Lower lobe of right lung (tissue), 2 donors: ENCODE measurements around the gene NLGN2. TPM values are rescaled to one million over a fixed set of nuclear protein-coding genes. Genes with fewer than 3 reads are reported as not detected.

ENCODE experiments used
- ATAC-seq, 2 donors: fragments of 200-7000 bp; cut with Tn5 transposase; one replicate each; pipeline ENCODE4 v1.9.1; 2020 to 2022; ENCODE audit warnings: mild to moderate bottlenecking in 2 of 2, moderate library complexity in 2 of 2
- DNase-seq: peaks from one replicate; pipeline ENCODE4 v3.0.0-alpha.2; 2020
- H3K27ac ChIP-seq: fragments of 200-600 bp; one replicate; pipeline ENCODE4 v1.8.0; 2022
- H3K27me3 ChIP-seq: fragments of 200-600 bp; one replicate; pipeline ENCODE4 v1.8.0; 2022; ENCODE audit warnings: low read depth
- H3K36me3 ChIP-seq: fragments of 200-600 bp; one replicate; pipeline ENCODE4 v1.8.0; 2022; ENCODE audit warnings: mild to moderate bottlenecking
- H3K4me1 ChIP-seq: fragments of 200-600 bp; one replicate; pipeline ENCODE4 v1.8.0; 2022
- H3K4me3 ChIP-seq: fragments of 200-600 bp; one replicate; pipeline ENCODE4 v1.8.0; 2022; ENCODE audit warnings: mild to moderate bottlenecking
- H3K9me3 ChIP-seq: fragments of 200-600 bp; one replicate; pipeline ENCODE4 v1.8.0; 2022
- intact Hi-C: fragments of 100-400 bp; cut with DNase I; formaldehyde crosslinking; loops from one replicate; pipeline ENCODE4 v1.11.0; 2022
- total RNA-seq: library from RNA; stranded (reverse); fragmentation: NEBNext Ultra II Directional; extraction: Animal tissue kit (Norgen Biotek cat#: 25700); gene quantifications from one replicate; pipeline ENCODE4 v1.2.1, GENCODE V29; 2021
- TF ChIP-seq, protein P1 (sequence below): fragments of 200-600 bp; IDR thresholded peaks from one replicate; pipeline ENCODE4 v1.8.0; 2022; ENCODE audit warnings: antibody characterized with exemption, mild to moderate bottlenecking
- donor health status: DM: no; HTN: yes; CAD: no; lungs with severe emphysema.

The NLGN2 gene
- total RNA-seq, 1 donor from 2014 or later = 9.5 TPM

DNA sequence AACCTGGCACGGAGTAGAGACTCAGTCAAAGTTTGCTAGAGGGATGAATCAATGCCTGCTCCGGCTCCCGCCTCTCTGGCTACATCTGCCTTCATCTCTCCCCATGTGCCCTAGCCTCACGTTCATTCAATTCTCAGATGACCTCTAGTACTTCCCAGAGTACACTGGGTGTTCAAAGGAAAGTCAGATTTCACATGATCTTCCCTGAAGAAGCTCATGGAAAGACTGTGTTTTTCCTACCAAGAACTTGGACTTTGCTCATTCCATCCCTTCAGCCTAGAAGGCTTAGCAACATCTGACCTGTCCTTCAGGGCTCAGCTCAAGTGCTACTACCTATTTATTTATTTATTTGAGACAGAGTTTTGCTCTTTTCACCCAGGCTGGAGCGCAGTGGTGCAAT is 37.8 kb upstream of the NLGN2 start:
- TF ChIP-seq, protein P1, sequence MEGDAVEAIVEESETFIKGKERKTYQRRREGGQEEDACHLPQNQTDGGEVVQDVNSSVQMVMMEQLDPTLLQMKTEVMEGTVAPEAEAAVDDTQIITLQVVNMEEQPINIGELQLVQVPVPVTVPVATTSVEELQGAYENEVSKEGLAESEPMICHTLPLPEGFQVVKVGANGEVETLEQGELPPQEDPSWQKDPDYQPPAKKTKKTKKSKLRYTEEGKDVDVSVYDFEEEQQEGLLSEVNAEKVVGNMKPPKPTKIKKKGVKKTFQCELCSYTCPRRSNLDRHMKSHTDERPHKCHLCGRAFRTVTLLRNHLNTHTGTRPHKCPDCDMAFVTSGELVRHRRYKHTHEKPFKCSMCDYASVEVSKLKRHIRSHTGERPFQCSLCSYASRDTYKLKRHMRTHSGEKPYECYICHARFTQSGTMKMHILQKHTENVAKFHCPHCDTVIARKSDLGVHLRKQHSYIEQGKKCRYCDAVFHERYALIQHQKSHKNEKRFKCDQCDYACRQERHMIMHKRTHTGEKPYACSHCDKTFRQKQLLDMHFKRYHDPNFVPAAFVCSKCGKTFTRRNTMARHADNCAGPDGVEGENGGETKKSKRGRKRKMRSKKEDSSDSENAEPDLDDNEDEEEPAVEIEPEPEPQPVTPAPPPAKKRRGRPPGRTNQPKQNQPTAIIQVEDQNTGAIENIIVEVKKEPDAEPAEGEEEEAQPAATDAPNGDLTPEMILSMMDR = no peak
- Histone ChIP-seq H3K9me3 (no peaks in the 10 kb centered on the region), H3K4me1 (no peaks in the 10 kb centered on the region), H3K36me3 (no peaks in the 10 kb centered on the region), H3K27ac (no peak overlapping the region), H3K4me3 (no peak overlapping the region), H3K27me3 (no peaks in the 10 kb centered on the region)
- intact Hi-C loops = no loop called here
- DNase-seq = no peak
- ATAC-seq = no peak

- Histone ChIP-seq H3K27ac (no peak overlapping the region), H3K9me3 (no peaks in the 10 kb centered on the region), H3K4me3 (no peak overlapping the region), H3K4me1 (no peaks in the 10 kb centered on the region), H3K27me3 (no peaks in the 10 kb centered on the region), H3K36me3 (no peaks in the 10 kb centered on the region)
- intact Hi-C loops = no loop called here
- DNase-seq (no peak), ATAC-seq (no peak)
- TF ChIP-seq, protein P1 = no peak
These were observed 36.8 kb upstream of the NLGN2 start for GRCh38 chr17:7370853-7371252.

DNA sequence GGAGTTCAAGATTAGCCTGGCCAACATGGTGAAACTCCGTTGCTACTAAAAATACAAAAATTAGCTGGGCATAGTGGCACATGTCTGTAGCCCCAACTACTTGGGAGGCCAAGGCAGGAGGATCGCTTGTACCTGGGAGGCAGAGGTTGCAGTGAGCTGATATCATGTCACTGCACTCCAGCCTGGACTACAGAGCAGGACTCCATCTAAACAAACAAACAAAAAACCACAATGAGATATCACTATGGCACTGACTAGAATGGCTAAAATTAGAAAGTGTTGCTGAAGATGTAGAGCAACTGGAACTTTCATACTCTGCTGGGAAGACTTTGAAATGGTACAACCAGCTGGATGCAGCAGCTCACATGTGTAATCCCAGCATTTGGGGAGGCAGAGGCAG is 33.3 kb upstream of the NLGN2 start:
- intact Hi-C loops = no loop called here
- no peak for DNase-seq
- H3K4me3 ChIP-seq = no peak overlapping the region
- no peak for ATAC-seq
- no peaks in the 10 kb centered on the region for H3K4me1 ChIP-seq
- no peaks in the 10 kb centered on the region for H3K9me3 ChIP-seq
- TF ChIP-seq, protein P1 = no peak
- no peaks in the 10 kb centered on the region for H3K27me3 ChIP-seq
- no peaks in the 10 kb centered on the region for H3K36me3 ChIP-seq
- no peak overlapping the region for H3K27ac ChIP-seq

- Histone ChIP-seq H3K36me3 (no peaks in the 10 kb centered on the region), H3K9me3 (no peaks in the 10 kb centered on the region), H3K4me3 (no peak overlapping the region), H3K4me1 (peaks cover 23% of the 10 kb centered on the region), H3K27ac (no peak overlapping the region), H3K27me3 (peaks cover 10% of the 10 kb centered on the region)
- TF ChIP-seq, protein P1 = no peak
- no peak for ATAC-seq
- DNase-seq = no peak
- intact Hi-C loops = no loop called here
These were observed 28.5 kb upstream of the NLGN2 start for GRCh38 chr17:7379134-7379533.

- H3K4me3 ChIP-seq = peak overlapping the region; percentile 61
- H3K27ac ChIP-seq = peak overlapping the region; percentile 71
These were observed 27.3 kb upstream of the NLGN2 start for GRCh38 chr17:7380321-7380720.

More at GRCh38 chr17:7380321-7380720, 27.3 kb upstream of the NLGN2 start:
- DNase-seq (peak; percentile 66), ATAC-seq (peak; percentile 57 to 58)
- TF ChIP-seq, protein P1 = no peak
- Histone ChIP-seq H3K27me3 (peaks cover 10% of the 10 kb centered on the region), H3K4me1 (peaks cover 26% of the 10 kb centered on the region), H3K36me3 (peaks cover 6% of the 10 kb centered on the region), H3K9me3 (no peaks in the 10 kb centered on the region)
- intact Hi-C loops = no loop called here
